T follicular helper cell (primary cell): ENCODE data around the gene SLC25A5.
"Not testable (repeated sequence)": the region's sequence is repeated elsewhere in the genome, so short reads cannot be mapped to it uniquely, and the experiment has no call there.

Experiments used
- DNase-seq: peaks from one replicate; pipeline ENCODE4 v3.0.0-alpha.2; 2020; ENCODE audit warnings: low read depth
- total RNA-seq, 2 experiments: gene quantifications; one replicate each; lab custom pipeline; 2026; lab: John Stamatoyannopoulos, UW

SLC25A5 gene
- total RNA-seq = 121 to 290 reads per million in 2 experiments

DNA sequence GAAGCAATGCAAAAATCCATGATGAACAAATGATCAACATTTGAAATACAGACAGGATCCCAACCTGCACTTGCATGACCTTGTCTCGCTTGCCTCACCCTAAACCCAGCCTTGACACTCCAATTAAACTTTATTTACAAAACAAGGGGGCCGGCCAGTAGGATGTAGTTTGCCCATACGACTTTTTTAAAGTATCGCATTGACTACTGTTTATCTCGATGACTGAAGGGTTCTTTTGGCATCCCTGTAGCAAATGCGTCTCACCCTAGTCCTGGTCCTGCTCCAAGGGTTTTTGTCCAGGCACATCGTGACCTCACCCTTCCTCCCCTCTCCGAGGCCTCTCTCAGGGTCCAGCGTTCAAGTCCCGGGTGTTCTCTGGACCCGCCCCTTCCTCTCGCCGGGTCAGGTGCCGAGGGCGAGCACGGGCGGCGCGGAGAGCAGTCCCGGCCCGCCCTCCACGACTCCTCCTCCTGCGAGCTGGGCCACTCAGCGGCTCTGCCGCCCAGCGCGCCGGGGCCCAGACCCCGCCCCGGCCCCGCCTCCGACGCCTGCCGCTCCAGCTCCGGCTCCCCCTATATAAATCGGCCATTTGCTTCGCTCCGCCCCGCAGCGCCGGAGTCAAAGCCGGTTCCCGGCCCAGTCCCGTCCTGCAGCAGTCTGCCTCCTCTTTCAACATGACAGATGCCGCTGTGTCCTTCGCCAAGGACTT is at the start of gene SLC25A5:
Gene SLC25A5, plus strand, starts transcription at position 603 of the 709 bp plus-strand sequence. Its CDS starts 72 bp downstream, at position 675.
- DNase-seq = peak; percentile 73

GRCh38 chrX:119419146-119419545 is 49.1 kb upstream of the SLC25A5 start:
- no peak for DNase-seq

GRCh38 chrX:119419898-119420297 is 48.3 kb upstream of the SLC25A5 start:
- DNase-seq = no peak

DNA sequence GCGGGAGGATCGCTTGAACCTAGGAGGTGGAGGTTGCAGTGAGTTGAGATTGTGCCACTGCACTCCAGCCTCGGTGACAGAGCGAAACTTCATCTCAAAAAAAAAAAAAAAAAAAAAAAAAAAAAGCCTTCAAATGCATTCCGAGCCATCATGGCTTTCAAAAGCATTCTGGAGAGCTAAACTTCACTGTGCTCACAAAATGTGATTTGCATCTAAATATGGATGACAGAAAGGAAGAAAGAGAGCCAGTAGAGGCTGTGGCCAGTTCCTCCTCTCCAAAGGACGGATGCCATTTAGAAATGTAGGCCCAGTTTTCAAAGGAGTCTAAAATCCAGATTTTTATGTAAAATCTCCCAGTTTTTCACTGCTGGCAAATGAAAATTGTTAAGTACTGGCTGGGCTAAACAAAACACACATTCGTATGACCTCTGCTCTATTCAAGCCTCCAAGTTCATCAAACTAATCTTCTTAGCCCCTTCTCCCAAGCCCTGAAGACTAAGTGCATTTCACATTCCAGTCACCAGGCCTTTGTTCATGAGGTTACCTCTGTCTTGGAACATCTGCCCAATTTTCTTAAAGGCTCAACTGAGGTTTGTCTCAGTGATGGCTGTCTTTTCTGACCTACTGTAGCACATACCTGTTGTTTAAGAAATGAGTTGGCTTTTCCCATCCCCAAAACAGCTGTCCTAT is 47.1 kb upstream of the SLC25A5 start:
- DNase-seq = no peak

GRCh38 chrX:119423631-119424030 is 44.6 kb upstream of the SLC25A5 start:
- DNase-seq = no peak

DNA sequence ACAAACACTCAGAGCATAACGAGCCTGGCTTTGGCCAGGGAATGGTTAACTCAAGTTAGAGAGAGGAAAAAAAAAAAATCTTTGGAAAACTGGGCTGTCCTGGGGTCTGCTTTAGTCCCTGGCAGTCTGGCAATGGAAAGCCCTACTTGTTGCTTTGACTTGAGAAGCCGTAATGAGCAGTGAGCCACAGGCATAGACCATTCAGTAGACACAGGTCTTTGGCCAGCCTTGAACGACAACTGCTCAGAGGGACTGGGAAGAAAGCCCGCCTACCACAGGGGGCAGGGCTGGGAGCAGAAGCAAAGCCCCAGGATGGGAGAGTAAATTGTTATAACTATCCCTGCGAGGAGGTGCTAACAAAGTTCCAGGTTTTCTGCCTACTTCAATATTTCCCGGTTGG is 43.2 kb upstream of the SLC25A5 start:
- no peak for DNase-seq

DNA sequence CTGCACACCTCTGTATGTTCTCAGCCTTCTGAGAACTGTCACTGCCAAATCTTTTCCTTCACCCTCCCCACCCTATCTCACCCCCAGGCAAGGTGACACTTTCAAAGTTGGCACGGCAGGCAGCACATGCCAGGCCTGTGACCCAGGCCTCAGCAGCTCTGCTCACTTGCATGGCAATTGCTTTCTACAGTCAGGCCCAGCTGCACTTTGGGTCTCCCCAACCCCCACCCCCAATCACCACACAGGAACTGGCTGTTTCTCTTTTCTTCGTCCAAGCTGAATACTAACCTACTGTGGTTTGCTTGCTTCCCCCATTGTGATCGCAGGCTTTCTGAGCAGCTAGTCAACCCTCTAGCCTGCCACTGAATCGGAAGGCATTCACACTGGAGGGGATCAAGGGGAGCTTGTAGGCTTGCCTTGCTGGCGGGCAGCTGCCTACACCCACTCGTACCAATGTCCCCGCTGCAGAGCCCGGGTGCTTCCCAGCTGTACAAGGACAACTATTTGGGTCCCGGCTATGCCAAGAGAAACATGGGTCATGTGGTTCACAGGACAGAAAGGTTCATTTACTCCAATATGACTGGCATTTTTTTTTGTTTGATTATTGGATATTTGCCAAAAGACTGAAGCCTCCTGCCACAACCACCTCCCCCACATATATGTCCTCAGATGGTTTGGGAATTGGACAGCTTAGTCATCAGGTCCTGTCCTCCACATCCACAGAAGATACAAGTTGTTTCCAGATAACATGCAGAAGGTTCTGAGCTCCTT is 41.0 kb upstream of the SLC25A5 start:
- DNase-seq = no peak

GRCh38 chrX:119427795-119428185 is 40.5 kb upstream of the SLC25A5 start:
- DNase-seq = no peak

GRCh38 chrX:119429471-119429870 is 38.8 kb upstream of the SLC25A5 start:
- DNase-seq = no peak

GRCh38 chrX:119441295-119441694 is 26.9 kb upstream of the SLC25A5 start:
- not testable (repeated sequence) for DNase-seq

DNA sequence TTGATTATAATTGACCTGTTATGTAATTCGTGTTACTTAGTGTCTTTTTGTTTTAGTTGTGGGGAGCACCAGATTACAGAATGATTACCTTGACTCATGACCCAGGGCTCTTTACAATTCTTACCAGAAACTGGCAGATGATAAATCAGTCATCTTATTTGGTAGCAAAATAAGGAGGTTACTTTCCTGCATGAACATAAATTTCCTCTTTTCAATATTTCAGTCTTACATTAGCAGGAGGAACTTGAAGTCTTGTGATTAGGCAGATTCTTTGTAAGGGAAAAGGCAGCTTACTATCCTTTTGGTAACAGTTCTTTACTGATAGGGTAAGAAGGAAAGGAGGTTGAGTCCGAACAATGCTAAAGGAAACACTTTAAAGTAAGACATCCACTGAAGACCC is 26.0 kb upstream of the SLC25A5 start:
- no peak for DNase-seq

GRCh38 chrX:119453202-119453601 is 15.0 kb upstream of the SLC25A5 start:
- DNase-seq = no peak

GRCh38 chrX:119455264-119455663 is 13.0 kb upstream of the SLC25A5 start:
- DNase-seq = no peak

- DNase-seq = no peak
Observed at GRCh38 chrX:119459181-119459580, 9.1 kb upstream of the SLC25A5 start.

GRCh38 chrX:119465555-119465954 is 2.7 kb upstream of the SLC25A5 start:
- no peak for DNase-seq

DNA sequence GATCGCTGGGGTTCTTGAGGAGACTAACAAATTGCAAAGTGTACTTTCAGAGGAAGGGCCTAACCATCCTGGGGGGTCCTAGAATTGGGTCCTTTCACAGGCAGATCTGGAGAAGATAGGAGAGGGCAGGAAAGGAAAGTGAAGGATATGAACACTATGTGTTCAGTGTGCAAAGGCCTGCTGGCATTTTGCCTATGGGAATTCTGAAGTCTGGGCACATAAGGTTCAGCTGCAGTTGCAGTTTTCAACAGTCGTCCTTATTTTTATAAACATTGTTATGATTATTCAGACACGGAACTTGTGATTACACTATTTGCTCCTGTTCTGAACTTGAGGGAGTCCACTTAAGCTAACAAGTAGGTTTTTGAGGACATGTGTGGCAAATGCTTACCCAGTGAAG is 1.3 kb upstream of the SLC25A5 start:
- no peak for DNase-seq

DNA sequence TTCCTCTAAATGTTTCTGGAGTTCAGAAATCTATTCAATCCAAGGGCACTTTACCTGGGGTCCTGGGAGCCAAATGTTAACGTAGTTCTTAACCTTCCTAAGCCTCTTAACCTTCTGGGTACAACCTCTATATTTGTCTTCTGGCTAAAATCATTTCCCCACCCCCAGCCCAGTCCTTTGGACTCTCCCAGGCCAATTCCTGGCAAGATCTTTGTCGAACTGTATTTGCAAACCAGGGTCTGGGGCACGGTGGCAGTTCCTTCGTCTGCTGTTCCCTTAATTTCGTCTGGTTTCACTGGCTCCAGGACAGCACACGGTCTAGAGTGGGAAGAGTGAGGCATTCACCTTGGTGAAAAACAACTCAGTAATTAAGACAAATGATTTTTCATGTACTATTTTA is 811 bp upstream of the SLC25A5 start:
- no peak for DNase-seq

GRCh38 chrX:119468551-119469312 is 488 bp downstream of the SLC25A5 start:
- DNase-seq = peak; percentile 80

DNA sequence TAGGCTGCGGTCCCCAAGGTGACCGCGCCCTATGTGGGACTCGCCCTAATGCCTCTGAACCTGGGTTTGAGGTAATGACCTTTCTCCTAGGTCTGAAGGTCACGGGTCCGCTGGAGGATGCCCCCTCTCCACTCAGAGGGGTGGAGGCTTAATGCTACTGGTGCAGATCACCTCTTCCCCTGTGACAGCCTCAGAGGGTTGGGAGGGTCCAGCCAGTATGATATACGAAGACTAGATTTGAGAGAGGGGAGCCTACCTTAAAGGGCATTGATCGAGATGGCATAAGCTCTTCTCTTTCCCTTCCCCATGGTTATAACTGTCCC is 1.0 kb downstream of the SLC25A5 start:
- no peak for DNase-seq

DNA sequence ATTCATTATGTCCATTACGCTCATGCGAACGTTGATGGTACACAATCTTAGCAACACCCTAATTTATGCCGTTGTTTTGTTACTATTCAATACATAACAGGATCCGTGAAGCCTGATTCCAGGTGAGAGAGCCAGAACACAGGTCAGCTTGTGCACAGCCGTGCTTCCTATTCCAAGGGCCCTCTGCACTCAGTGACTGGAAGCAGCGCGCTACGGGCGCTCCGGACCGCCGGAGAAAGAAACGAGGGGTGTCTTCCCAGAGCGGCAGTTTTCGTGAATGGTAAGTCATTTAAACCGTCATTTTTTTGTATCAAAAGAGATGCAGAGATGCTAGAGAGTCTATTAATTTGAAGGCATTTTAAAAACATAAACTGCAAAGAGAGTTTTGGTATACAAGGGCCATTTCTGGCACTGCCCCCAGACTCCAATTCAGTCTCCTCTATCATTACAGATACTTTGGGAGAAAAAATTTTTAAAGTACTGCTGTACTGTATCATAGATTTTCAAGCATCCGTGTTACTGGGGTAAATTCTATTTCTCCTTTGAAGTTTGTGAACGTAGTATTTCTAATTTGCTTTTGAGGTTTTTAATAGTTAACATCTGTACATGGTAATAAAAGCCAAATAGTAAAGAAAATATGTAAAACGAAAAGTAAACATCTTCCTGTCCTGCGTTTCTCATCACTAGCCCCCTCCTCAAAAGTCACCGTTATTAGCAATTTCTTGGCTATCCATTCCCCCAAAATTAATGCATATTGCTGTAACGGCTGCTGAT is 6.6 kb downstream of the SLC25A5 start:
- DNase-seq = no peak

DNA sequence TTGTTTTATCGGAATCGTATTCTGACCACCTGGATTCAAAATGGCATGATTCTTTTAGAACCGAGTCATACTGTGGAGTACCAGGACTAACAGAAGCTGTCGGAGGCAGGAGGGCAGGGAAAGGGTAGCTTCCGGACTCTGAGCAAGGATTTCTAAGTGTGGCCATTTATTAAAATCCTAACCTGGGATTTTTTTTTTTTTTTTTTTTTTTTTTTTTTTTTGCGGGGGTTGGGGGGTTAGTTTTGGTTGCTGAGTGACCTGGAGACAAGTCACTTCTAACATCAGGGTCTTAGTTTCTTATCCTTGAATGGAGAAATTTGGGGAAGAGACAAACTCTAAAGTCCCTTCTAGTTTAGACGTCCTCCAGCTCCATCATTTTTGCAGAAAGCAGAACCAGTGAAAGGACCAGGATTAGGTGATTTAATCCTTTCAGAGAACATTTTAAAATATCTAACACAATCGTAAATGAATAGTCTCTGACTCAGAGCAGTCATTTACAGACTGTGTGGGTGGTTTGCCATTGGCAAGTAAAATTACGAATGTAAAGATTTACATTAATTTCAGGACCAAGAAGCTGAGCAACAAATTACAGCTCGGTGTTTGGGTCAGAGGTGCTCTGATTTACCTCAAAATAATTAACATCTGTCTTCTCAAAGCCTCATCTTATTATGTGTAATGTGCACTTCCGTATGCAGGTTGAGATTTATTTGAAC is 7.3 kb downstream of the SLC25A5 start:
- DNase-seq = no peak
